GM21529 (cell line): ENCODE data around the gene GNPDA1.

Experiments
- ATAC-seq: cut with Tn5 transposase; IDR thresholded peaks from one replicate; pipeline ENCODE4 v1.9.1; 2021; ENCODE audit not compliant: unreplicated experiment

Gene GNPDA1

DNA sequence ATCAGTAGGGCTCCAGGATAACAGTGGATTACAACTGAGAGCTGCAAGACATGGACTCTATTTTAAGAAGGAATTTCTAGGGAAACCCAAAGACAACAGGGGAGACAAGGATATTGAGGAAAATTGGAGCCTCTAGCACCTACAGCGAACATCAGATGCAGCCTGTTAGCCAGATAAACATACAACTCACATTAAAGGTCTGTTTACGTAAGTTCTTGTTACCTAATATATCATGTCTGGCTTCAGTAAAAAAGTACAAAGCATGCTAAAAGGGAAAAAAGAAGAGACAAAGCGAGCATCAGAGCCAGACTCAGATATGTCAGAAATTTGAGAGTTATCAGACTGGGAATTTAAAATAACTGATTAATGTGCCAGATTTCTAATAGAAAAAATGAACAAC, 17.2 kb downstream of the GNPDA1 start:
- no peak for ATAC-seq

DNA sequence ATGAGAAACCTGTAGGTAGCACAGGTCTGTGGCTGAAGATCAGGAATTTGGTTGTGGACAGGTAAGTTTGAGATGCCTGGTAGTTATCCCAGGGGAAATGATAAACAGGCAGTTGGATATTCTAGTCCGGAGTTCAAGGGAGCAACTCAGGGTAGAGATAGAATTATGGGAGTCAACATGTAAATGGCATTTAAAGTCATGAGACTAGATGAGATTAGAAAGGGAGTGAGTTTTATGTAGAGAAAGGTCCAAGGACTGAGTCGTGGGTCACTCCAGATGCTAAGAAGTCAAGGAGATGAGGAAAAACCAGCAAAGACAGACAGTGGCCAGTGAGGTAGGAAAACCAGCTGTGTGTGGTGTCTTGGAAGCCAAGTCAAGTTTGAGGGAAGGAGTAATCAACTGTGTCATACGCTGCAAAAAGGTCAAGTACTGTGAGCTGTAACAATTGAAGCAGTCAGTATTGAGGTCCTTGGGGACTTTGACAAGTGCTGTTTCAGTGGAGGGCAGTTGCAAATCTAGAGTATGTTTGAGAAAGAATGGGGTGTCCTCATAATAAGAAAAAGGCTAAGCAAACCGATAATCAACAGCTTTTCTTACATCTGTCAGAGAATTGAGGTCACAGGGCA, 18.2 kb downstream of the GNPDA1 start:
- no peak for ATAC-seq

GRCh38 chr5:141992349-141992963, 20.4 kb downstream of the GNPDA1 start:
- peak; percentile 76 for ATAC-seq

DNA sequence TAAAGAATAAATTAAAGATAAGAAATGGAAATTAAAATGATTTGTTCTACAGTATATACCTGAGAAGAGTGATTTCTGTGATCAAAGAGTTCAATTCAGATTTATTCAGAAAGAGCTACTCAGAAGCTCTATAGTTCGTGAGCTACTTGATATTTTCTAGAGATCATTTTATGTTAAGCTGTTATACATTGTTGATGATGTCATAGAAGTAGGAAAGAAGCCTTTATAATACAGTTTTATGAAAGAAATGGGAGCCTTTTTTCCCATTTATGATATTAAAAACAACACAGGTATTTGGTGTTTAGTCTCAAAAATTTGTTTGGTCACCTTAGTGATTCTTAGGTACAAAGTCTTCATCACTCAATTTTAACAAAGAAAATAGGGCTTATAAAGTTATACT, 23.1 kb downstream of the GNPDA1 start:
- ATAC-seq = no peak

DNA sequence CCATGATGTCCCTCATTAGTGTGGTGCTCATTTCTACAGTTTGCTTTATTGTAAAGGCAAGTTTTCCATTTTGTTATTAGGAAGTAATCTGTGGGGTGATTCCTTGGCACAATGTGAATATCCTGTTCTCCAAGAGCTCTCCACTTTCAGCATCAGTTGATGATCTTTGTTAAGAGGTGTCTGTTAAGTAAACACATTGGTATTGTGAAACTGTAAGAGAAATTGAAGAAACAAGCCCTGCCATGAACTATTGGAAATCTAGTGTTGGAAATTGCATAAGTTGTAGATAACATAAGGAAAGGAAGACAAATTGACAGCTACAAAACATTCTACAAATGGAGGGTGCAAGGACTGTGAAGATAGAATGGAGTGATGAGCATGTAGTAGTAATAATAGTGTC, 26.8 kb downstream of the GNPDA1 start:
- no peak for ATAC-seq

DNA sequence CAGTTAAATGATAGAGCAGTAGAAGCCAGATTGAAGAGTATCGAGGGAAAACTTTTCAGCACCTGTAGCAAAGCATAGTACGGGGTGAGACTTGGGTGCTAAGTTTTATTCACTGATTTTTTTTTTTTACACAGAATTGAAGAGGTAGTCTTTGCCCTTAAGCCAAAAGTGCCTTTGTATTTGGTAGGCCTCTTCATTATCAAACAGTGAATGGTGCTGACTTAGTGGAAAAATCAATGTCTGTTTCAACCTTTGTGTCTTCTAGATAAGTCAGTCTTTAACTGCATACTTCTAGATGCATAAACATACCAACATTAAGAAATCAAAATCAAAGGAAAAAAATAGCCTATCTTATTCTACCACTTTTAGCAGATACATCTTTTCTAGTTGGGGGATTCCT, 30.2 kb downstream of the GNPDA1 start:
- ATAC-seq = no peak

GRCh38 chr5:141978389-141978788, 34.4 kb downstream of the GNPDA1 start:
- ATAC-seq = no peak

DNA sequence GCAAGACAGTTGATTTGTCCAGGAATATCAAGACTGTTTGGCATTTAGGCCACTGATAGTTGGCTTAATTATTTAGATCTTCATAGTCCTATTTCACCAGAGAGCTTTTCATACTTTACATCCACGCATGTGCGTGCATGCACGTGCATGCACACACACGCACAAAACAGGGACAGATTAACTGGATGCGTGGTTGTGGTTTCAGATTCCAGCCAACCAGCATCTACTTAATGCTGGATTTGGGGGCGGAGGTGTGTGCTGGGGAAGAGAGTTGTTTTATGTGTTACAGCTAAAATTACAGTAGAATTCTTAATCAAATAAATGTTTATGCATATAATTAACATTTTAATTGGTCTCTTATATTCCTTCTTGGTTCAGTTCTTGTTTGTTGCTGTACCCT, 36.7 kb downstream of the GNPDA1 start:
- no peak for ATAC-seq

- ATAC-seq = no peak
These were observed 38.8 kb downstream of the GNPDA1 start for GRCh38 chr5:141973871-141974595.

DNA sequence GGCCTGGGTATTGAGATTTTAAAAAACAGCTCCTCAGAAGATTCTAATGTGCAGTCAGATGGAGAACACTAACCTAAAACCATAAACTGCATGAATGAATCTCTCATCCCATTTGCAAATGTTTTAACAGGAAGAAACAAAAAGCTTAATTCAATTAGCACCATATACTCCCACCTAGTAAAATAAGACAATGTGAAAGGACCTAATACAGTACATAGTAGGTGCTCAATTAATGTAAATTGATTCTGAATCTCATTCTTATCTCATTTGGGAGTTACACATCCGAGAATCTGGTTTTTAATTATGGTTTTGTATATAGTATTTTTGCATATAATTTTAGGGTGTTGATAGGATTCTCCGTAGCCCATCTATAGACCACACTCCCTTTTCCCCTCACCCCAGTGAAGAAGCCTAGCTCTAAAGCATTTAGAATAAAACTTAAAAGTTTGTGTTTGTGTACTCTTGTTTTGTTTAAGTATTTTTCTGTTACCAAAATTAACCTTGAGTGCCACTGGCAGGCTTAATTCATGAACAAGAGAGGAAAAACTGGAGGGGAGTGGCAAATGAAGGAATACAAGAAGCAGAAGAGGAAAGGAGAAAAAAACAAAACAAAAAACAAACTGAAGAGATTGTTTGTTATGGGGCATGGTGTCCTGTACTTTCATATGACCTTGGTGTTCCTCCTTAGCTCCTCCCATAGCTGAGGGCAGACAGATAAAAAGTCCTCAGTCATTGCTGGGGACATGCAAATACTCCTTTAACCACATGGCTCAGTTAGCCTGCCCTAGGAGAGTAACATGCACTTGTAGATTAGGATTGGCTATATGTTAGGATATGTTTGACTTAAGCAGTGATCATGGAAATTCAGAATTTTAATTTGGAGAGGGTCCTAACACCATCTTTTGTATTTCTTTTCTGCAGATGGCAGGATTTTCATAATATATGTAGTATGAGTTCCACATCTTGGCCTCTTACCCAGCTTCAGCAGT, 42.8 kb downstream of the GNPDA1 start:
- peak; percentile 60 for ATAC-seq

GRCh38 chr5:141968914-141969608, 43.8 kb downstream of the GNPDA1 start, which contains the start of gene RNF14:
Gene RNF14 (plus strand): TSS chr5:141969105. CDS start chr5:141973589, 4,484 bp downstream.
- peak; percentile 90 for ATAC-seq

GRCh38 chr5:141966963-141967333, 45.9 kb downstream of the GNPDA1 start:
- ATAC-seq = no peak

GRCh38 chr5:141966275-141966962, 46.4 kb downstream of the GNPDA1 start:
- ATAC-seq = no peak

GRCh38 chr5:141965071-141965470, 47.8 kb downstream of the GNPDA1 start:
- no peak for ATAC-seq

DNA sequence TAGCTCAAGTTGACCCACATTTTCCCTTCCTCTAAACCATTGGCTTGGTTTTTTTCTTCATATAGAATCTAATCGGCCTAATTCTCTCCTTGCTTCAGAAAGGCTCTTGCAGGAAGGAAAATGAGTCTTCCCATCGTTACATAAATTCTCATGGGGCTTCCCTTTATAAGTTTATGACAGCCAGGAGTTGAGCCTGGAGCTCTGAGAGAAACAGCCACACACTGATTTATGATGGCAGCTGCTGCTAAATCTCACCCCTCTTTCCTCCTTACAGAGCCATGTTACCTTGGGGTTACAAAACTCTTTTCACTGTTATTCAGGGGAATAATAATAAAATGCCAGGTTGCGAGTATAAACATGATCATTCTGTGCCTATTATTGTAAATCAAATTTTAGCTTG, 49.1 kb downstream of the GNPDA1 start:
- ATAC-seq = no peak

DNA sequence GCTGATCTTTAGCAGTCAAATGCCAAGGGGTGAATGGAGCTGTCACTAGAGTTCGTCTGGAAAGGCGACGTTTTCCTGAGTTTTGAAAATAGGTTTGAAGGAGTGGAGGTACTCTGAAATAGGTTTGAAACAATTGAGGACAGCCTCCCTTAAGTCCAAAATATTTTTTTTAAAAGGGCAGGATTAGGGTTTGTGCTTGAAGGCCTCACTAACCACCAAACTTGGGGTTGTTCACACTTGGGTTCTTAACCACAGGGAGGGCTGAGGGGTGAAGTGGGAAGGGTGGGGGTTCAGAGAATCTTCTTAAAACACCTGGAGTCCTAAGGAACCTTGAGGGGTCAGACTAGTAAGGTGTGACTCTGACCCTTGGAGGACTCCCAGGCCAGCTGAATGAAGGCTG, 51.4 kb downstream of the GNPDA1 start:
- no peak for ATAC-seq

DNA sequence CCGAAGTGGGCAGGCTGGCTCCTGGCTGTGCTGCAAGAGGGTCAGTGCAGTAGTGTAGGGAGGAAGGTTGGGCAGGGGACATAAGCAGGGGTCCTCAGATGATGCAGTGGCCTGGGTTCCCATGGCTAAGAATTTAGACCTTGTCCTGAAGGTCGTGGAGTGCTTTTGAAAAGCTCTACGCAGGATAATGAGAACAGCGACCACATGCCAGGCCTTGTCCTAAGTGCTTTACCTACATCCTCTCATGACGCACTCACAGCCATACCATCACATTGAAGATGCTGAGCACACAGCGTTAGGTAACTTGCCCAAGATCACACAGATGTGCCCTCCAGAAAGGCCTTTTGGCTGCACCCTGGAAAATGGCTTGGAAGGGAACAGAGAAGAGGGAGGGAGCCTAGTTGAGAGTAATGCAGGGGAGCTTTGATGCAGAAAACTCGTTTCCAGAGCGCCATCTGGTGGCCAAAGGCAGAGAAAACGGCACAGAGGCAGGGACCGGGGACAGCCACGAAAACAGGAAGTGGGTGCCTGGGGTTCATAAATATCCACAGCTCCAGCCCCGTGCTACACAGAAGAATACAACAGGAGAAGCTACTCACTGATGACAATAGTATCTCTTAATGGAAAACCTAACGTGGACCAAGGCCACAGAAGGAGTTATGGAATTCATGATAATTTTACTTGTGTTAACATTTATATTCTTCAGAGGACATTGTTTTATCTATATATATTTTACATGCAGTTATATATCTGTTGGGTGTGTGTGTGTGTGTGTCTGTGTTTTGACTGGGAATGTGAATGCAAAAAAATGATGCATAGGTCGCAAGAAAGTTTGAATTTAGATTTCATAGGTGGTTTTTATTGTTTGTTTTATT, 52.1 kb downstream of the GNPDA1 start:
- ATAC-seq = peak; percentile 97

GRCh38 chr5:141960018-141960417, 52.8 kb downstream of the GNPDA1 start:
- ATAC-seq = no peak
